Dendritic cell treated with granulocyte-macrophage colony-stimulating factor and Interleukin-4, amounts not matched to agents 40 ng/mL and 50 ng/mL, for 4 days (primary cell): ENCODE data around the gene OBSCN.

Source experiments
- H3K27ac Mint-ChIP-seq: one replicate; pipeline ENCODE4 v1.8.0; 2022; ENCODE audit warnings: mild to moderate bottlenecking, mixed read lengths
- H3K27me3 Mint-ChIP-seq: one replicate; pipeline ENCODE4 v1.8.0; 2022; ENCODE audit warnings: mild to moderate bottlenecking, mixed read lengths
- H3K36me3 Mint-ChIP-seq: one replicate; pipeline ENCODE4 v1.8.0; 2022; ENCODE audit warnings: low read depth, mixed read lengths
- H3K4me1 Mint-ChIP-seq: one replicate; pipeline ENCODE4 v1.8.0; 2022; ENCODE audit warnings: low read depth, mixed read lengths
- H3K4me3 Mint-ChIP-seq: one replicate; pipeline ENCODE4 v1.8.0; 2022; ENCODE audit warnings: mild to moderate bottlenecking, moderate library complexity, mixed read lengths
- H3K9me3 Mint-ChIP-seq: one replicate; pipeline ENCODE4 v1.8.0; 2022; ENCODE audit warnings: mixed read lengths
- intact Hi-C: fragments of 100-400 bp; cut with micrococcal nuclease; formaldehyde crosslinking; loops from one replicate; pipeline ENCODE4 v1.15.0; 2022

The OBSCN gene

GRCh38 chr1:228345201-228345930, 137.5 kb downstream of the OBSCN start:
- Mint-ChIP-seq H3K4me1 (no peaks in the 10 kb centered on the region), H3K36me3 (no peaks in the 10 kb centered on the region), H3K27ac (no peak overlapping the region), H3K4me3 (no peak overlapping the region), H3K27me3 (no peaks in the 10 kb centered on the region), H3K9me3 (no peaks in the 10 kb centered on the region)
- intact Hi-C loops, result no loop called here

GRCh38 chr1:228346731-228347130, 138.9 kb downstream of the OBSCN start:
- Mint-ChIP-seq H3K4me3 (no peak overlapping the region), H3K27ac (no peak overlapping the region), H3K36me3 (no peaks in the 10 kb centered on the region), H3K4me1 (no peaks in the 10 kb centered on the region), H3K9me3 (no peaks in the 10 kb centered on the region), H3K27me3 (no peaks in the 10 kb centered on the region)
- intact Hi-C loops, result no loop called here

GRCh38 chr1:228347181-228347580, 139.3 kb downstream of the OBSCN start:
- H3K36me3 Mint-ChIP-seq, result no peaks in the 10 kb centered on the region
- intact Hi-C loops, result no loop called here
- no peaks in the 10 kb centered on the region for H3K9me3 Mint-ChIP-seq
- no peaks in the 10 kb centered on the region for H3K27me3 Mint-ChIP-seq
- H3K27ac Mint-ChIP-seq, result no peak overlapping the region
- H3K4me3 Mint-ChIP-seq, result no peak overlapping the region
- H3K4me1 Mint-ChIP-seq, result no peaks in the 10 kb centered on the region

- Mint-ChIP-seq H3K36me3 (no peaks in the 10 kb centered on the region), H3K27me3 (no peaks in the 10 kb centered on the region), H3K4me1 (no peaks in the 10 kb centered on the region), H3K27ac (no peak overlapping the region), H3K9me3 (no peaks in the 10 kb centered on the region), H3K4me3 (no peak overlapping the region)
- intact Hi-C loops, result no loop called here
Measured at GRCh38 chr1:228348708-228349467, 141.0 kb downstream of the OBSCN start.

GRCh38 chr1:228349701-228350171, 141.9 kb downstream of the OBSCN start:
- H3K27me3 Mint-ChIP-seq, result no peaks in the 10 kb centered on the region
- H3K36me3 Mint-ChIP-seq, result no peaks in the 10 kb centered on the region
- H3K9me3 Mint-ChIP-seq, result no peaks in the 10 kb centered on the region
- intact Hi-C loops, result no loop called here
- no peaks in the 10 kb centered on the region for H3K4me1 Mint-ChIP-seq
- H3K27ac Mint-ChIP-seq, result no peak overlapping the region
- no peak overlapping the region for H3K4me3 Mint-ChIP-seq

- no peak overlapping the region for H3K4me3 Mint-ChIP-seq
- no peaks in the 10 kb centered on the region for H3K4me1 Mint-ChIP-seq
- intact Hi-C loops, result no loop called here
- H3K36me3 Mint-ChIP-seq, result no peaks in the 10 kb centered on the region
- no peak overlapping the region for H3K27ac Mint-ChIP-seq
- no peaks in the 10 kb centered on the region for H3K27me3 Mint-ChIP-seq
- no peaks in the 10 kb centered on the region for H3K9me3 Mint-ChIP-seq
Measured at GRCh38 chr1:228350179-228350742, 142.4 kb downstream of the OBSCN start.

GRCh38 chr1:228350831-228351781, 143.3 kb downstream of the OBSCN start:
- Mint-ChIP-seq H3K27me3 (no peaks in the 10 kb centered on the region), H3K9me3 (no peaks in the 10 kb centered on the region), H3K36me3 (no peaks in the 10 kb centered on the region), H3K27ac (no peak overlapping the region), H3K4me3 (no peak overlapping the region), H3K4me1 (no peaks in the 10 kb centered on the region)
- intact Hi-C loops, result no loop called here

GRCh38 chr1:228351850-228352249, 144.0 kb downstream of the OBSCN start:
- intact Hi-C loops, result no loop called here
- Mint-ChIP-seq H3K9me3 (no peaks in the 10 kb centered on the region), H3K4me1 (no peaks in the 10 kb centered on the region), H3K36me3 (no peaks in the 10 kb centered on the region), H3K27ac (no peak overlapping the region), H3K27me3 (no peaks in the 10 kb centered on the region), H3K4me3 (no peak overlapping the region)

GRCh38 chr1:228352677-228353481, 145.0 kb downstream of the OBSCN start:
- Mint-ChIP-seq H3K36me3 (no peaks in the 10 kb centered on the region), H3K4me3 (no peak overlapping the region), H3K27ac (no peak overlapping the region), H3K9me3 (no peaks in the 10 kb centered on the region), H3K4me1 (no peaks in the 10 kb centered on the region), H3K27me3 (no peaks in the 10 kb centered on the region)
- intact Hi-C loops, result no loop called here

- no peaks in the 10 kb centered on the region for H3K4me1 Mint-ChIP-seq
- intact Hi-C loops, result no loop called here
- no peaks in the 10 kb centered on the region for H3K36me3 Mint-ChIP-seq
- no peaks in the 10 kb centered on the region for H3K9me3 Mint-ChIP-seq
- no peaks in the 10 kb centered on the region for H3K27me3 Mint-ChIP-seq
- no peak overlapping the region for H3K27ac Mint-ChIP-seq
- no peak overlapping the region for H3K4me3 Mint-ChIP-seq
Measured at GRCh38 chr1:228353601-228354371, 145.9 kb downstream of the OBSCN start.

GRCh38 chr1:228354390-228355320, 146.8 kb downstream of the OBSCN start:
- no peaks in the 10 kb centered on the region for H3K4me1 Mint-ChIP-seq
- intact Hi-C loops, result no loop called here
- no peak overlapping the region for H3K27ac Mint-ChIP-seq
- no peak overlapping the region for H3K4me3 Mint-ChIP-seq
- H3K9me3 Mint-ChIP-seq, result no peaks in the 10 kb centered on the region
- no peaks in the 10 kb centered on the region for H3K36me3 Mint-ChIP-seq
- H3K27me3 Mint-ChIP-seq, result no peaks in the 10 kb centered on the region
